ENCODE measurements around the gene PTBP2.

PTBP2 gene, protein sequence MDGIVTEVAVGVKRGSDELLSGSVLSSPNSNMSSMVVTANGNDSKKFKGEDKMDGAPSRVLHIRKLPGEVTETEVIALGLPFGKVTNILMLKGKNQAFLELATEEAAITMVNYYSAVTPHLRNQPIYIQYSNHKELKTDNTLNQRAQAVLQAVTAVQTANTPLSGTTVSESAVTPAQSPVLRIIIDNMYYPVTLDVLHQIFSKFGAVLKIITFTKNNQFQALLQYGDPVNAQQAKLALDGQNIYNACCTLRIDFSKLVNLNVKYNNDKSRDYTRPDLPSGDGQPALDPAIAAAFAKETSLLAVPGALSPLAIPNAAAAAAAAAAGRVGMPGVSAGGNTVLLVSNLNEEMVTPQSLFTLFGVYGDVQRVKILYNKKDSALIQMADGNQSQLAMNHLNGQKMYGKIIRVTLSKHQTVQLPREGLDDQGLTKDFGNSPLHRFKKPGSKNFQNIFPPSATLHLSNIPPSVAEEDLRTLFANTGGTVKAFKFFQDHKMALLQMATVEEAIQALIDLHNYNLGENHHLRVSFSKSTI

DNA sequence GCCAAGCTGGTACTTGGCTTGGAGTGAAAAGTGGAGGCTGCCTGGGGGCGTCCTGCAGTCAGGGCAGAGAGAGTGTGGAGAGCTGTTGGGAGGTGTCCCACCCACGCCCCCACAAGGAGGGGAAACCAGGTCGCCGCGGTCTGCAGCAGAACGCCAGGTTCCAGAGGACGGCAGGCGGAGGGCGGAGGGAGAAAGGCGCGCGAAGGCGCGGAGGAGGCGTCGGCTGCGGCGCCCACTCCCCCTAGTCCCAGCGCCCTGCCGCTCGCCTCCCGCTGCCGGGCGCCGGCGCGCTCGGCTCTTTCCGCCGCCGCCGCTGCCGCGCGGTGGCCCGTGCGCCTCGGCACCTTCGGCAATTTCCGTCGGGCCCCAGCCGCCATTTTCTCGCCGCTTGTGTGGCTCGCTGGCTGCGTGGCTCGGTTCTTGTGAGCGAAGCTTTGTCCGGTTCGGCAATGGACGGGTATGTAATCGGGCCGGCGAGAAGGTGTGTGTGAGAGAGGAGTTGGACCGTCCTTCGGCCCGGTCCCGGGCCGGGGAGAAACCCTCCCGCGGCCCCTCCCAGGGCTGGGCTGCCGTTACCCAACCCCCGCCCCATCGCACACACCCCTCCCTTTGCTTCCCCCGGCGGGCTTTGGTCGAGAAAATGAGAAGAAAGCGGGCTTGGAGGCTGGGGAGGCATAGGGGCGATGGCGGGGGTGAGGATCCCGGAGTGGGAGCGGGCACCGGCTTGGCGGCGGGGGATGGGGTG lies at the start of gene PTBP2:
Gene PTBP2, plus strand, starts transcription at position 369 of the 745 bp plus-strand sequence. Its CDS starts 81 bp downstream, at position 450.
- DNase-seq, result peak; percentile 79

DNA sequence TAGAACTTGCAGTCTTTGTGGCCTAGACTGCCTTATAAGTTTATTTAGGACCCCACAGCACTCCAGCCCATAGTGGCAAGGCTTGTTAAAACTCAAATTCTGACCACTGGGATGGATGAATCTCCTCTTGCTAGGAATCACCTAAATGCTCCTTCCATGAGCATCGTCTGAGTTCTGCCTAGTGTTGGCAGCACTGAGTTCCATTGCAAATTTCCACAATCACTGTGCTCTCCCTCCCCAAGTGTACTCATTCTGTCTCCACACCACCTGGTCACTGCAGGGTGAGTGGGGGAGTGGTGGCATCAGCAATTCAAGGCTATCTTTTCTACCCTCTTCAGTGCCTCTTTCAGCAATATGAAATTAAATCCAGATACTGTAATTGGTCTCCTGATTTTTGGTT lies 46.7 kb upstream of the PTBP2 start:
- no peak for DNase-seq

DNA sequence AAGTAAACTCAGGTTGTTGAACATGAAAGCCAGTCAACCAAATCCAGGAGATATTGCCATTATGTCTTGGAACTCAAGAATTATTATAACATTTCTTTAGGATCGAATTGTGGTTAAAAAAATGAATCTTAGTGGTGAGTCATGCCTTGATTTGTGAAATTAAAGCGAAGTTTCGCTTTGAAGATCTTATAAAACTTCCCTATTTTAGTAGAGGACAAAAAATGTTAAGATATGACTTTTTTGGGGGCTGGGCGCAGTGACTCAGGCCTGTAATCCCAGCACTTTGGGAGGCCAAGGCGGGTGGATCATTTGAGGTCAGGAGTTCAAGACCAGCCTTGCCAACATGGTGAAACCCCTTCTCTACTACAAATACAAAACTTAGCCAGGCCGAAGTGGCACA lies 39.5 kb upstream of the PTBP2 start:
- DNase-seq, result no peak

DNA sequence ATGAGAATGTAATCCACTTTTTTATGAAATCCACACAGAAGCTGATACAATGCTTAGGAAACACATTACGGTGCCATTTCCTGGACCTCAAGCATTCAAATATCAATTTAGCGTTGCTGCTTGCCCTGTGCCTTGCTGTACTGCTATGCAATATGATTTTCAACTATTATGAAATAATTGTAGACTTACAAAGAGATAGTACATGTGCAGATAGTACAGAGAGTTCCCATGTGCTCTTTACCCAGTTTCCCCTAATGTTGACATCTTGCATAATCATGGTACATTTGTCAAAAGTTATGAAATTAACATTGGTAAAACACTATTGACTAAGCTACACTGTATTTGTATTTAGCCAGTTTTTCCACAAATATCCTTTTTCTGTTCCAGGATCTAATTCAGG lies 37.7 kb upstream of the PTBP2 start:
- DNase-seq, result no peak

DNA sequence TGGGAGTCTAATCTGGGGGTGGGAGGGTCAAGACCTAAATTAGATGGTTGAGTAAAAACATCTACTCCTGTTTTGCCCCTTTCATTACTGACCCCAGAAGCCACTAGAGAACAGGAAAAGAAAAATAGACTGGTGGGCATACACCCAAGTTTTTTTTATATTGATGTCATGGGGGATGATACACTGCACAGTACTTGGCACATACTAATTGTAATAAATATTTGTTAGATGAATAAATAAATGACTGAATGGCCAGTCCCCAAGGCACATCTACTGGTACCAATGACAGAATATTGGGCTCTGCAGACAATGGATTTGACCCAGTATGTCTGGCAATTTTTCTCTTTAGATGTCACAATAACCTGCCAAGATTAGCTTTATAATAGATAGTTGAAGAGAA lies 36.8 kb upstream of the PTBP2 start:
- DNase-seq, result no peak

DNA sequence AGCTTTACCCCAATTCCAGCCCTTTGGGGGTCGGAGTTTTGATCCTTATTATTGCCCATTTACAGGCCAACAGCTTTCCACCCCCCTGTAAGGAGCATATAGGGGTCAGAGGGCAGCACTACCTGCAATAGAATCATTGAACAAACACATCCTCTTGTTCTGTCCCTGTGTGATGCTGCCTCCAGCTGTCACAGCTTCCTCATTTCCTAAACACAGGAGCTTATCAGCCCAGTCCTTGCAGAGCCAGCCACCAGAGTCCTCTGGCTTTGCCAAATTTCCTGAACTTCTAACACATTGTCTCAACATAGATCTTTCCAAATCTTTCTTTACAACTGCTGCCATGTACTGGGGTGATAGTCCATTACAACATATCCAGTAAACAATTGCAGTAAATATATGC lies 32.8 kb upstream of the PTBP2 start:
- DNase-seq, result no peak

DNA sequence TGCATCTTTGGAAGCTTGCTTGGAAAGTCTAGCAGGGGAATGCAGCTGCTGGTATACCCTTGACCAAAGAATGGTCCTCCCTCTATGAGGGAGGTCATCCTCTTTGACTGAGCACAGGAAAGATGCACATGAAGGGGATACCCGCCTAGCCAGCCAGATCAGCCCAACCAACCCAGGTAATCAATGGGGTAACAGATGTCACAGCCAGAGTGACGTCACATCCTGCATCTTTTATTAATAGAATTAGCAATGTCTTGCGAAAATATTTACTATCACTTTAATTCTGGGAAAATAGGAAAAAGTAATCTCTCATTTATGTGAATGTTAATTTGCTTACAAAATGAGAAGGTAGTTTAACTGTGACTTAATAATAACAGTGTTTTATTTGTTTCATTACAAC lies 25.6 kb upstream of the PTBP2 start:
- no peak for DNase-seq

DNA sequence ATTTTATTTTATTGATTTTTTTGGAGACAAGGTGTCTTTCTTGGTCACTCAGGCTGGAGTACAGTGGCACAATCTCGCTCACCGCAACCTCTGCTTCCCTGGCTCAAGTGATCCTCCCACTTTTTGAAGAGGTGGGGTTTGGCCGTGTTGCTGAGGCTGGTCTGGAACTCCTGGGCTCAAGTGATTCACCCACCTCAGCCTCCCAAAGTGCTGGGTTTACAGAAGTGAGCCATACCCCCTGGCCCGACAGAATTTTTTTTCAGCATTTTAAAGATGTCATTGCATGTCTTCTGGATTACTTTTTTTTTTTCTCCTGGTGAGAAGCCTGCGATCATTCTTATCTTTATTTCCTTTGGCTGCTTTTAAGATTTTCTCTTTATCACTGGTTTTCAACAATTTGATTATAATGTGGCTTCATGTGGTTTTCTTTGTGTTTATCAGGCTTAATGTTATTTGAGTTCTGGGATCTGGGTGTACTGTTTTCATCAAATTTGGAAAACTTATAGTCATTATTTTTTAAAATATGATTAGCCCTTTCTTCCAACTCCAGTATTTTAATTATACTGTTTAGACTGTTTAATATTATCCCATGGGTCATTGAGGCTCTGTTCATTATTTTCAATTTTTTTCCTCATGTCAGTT lies 23.1 kb upstream of the PTBP2 start:
- no peak for DNase-seq

DNA sequence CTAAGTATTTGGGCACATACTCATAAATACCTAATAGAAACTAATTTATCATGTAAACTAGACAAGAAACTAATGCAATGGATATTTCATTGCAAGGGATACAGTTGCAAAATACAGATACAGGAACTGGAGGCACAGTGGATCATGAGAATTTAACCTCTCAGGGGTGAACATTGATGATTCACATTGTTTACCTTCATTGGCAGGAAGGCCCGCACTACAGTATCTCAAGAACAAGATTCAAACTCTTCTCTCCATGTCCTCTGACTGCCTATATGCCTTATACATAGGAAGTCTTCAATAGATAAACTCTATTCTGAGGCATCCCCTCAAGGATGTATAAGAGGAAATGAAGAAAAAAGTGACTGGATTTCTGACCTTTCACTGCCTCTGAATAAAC lies 18.4 kb upstream of the PTBP2 start:
- no peak for DNase-seq

DNA sequence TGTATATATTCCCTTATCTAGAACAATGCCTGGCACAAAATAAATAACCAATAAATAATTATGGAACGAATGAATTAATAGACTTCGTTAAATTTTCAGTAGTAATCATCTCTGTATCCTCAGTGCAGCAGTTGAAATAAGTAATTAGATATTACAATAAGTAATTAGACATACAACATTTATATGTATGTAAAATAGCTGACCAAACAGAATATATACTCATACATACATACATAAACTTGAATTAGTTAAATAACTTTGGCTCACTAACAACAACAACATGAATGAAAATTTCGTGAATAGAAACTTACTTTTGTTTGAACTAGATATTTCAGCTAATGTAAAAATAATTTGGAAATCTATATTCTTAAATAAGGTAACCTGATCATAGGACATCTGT lies 14.6 kb upstream of the PTBP2 start:
- no peak for DNase-seq

DNA sequence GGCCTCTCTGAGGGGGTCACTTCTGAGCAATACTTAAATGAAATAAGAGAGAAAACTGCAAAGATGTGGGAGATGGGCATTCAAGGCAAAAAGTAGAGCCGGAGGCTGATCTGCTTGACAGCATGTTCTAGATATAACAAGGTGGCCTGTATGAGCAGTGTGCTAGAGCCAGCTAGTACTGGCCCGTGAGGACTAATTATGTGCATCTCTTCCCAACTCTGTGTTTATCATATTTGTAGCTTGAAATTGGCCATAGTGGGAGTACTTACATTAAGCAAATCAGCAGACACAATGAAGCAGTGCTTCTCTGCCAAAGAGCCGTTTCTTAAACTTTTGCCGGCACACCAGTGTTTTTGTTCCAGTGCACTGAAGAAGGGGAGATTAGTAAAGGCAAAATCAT lies 13.1 kb upstream of the PTBP2 start:
- DNase-seq, result no peak

DNA sequence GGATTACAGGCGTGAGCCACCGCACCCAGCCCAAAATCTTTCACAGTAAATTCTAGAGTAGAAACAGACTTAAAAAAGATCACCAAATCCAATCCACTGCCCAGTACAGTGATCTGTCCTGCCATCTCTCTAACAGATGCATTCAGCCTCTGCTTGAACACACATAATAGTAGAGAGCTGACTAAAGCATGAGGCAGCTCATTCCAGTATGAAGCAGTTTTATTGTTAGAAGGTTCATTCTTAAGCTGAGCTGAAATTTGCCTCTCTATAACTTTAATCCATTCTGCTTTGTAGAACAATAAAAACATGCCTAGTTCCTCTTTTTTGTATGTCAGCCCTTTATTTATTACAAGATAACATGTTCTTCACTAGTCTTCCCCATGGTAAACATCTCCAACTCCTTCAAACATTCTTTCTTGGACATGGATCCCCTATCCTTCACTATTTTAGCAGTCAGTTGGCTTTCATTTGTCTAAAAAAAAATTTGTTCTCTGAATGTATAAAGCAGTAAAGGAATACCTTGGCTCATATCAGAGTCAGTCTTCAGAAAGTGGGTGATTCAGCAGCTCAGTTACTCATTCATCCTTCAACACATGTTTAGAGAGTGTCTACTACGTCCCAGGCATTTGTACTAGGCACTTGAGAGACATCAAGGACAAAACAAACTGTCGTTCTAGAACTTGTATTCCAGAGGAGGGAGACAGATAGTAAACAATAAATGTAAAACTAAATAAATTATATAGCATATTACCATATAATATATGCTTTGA lies 10.7 kb upstream of the PTBP2 start:
- no peak for DNase-seq

DNA sequence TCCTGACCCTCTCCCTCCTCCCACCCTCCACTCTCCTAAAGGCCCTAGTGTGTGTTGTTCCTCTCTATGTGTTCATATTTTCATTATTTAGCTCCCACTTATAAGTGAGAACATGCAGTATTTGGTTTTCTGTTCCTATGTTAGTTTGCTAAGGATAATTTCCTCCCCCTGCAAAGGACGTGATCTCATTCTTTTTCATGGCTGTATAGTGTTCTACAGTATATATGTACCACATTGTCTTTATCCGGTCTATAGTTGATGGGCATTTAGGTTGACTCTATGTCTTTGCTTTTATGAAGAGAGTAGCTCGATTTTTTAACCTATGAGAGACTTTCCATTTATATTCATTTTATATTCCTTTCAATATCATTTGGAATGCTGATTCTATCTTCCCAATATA lies 7.9 kb upstream of the PTBP2 start:
- DNase-seq, result no peak

DNA sequence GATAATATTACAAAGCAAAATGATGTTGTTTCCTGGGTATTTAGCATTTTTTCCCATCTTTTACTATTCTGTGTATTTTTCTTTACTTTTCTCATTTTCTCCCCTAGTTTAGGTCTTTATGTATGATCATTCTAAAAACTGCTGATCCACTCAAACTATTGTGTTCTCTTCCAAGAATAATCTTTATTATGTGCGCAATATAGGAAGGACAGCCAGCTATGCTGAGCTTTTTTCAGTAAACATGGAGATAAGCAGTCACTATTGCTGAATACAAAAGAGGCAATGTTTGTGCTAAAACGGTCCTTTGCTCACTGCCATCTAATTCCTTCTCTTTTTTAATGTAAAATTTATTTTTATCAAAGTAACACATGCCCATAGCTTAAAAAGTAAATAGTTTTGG lies 6.7 kb upstream of the PTBP2 start:
- DNase-seq, result no peak

DNA sequence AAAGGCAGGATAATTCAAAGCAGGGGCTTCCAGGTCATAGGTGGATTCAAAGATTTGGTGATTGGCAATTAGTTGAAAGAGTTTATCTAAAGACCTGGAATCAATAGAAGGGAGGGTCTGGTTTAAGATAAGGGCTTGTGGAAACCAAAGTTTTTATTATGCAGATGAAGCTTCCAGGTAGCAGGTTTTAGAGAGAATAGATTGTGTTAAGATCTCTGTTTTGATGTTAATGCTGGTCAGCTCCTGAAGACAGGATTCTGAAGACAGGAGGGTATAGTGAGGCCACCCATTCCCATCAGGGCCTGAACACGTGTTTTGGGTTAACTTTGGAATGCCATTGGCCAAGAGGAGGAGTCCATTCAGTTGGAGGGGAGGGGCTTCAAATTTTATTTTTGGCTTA lies 6.1 kb upstream of the PTBP2 start:
- DNase-seq, result no peak

DNA sequence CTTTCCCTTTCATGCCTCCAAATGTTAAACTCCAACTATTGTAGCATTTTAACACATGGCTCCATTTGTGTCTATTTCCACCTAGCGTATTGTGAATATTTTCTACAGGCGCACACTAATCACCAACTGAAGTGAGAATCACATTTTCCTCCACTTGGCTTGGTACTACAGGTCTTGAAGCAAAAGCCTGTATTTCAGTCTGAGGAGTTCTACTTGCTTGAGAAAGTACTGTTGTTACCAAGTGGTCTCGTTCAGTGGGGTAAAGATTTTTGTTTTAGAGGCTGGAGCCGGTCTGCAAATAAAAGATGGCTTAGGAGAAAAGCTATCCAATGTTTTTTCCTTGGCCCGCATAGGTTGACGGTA lies 550 bp upstream of the PTBP2 start:
- DNase-seq, result no peak

DNA sequence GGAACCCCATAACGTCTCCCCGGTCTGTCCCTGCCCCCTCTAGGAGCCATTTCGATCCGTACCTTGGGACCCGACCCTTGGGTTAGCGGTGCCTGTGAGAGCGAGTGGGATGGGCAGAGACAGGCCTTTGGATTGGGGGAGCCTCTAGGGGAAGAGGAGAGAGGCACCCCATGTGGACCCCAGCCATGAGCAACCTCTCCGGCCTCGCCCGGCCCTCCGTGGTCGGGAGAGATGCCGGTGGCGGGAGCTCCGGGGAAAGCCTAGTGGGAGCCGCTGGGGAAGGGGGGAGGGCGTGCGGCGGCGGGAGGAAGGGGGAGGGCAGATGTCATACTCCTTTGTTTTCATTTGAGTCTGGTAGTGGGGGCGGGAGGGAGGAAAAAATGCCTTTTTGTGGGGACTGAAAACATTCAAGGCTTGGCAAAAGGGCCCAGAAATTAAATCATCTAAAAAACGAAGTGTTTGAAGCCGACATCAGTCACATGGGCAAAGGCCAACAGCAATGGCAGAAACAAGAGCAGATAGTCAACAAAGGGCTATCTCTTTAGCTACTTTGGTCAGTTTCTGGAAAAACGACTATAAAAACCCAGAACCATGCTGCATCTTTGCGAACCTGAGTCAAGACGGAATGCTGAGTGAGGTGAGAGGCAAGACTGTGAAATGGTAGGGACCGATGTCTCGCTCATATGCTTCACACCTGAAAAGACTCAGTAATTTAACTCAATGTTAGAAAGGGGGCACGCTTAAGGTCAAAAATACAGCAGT lies 758 bp downstream of the PTBP2 start:
- DNase-seq, result peak; percentile 33

DNA sequence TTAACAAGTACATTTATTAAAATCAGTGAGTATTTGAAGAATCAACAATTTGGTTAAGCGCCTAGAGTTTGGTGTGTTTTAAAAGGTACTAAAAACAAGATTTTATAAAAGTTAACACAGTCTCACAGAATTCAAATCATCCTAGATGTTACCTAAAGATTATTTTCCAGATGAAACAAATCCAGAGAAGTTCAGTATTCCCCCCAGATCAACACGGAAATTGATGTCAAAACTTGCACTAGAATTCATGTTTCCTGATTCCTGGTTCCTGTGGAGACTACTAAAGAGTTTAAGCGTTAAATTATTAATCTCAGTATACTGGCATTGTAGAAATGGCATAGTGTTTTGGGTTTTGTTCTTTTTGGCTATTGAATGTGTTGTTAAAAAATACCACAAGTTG lies 1.4 kb downstream of the PTBP2 start:
- no peak for DNase-seq

DNA sequence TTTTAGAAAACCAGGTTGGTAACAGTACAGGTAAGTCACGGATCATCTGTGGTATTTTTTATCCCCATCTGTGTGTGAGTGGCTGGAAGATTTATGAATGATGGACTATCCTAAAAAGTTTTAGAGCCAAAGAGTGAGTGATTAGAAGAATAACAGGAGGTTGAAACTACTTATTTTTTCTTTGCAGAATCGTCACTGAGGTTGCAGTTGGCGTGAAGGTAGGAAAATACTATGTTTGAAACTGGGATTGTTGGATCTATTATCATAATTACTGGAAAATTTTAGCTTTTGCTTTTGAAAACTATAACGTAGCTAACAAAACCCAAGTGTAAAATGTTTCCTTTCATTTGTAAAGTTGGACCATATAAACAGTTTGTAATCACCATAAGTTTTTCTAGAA lies 1.8 kb downstream of the PTBP2 start:
- no peak for DNase-seq

DNA sequence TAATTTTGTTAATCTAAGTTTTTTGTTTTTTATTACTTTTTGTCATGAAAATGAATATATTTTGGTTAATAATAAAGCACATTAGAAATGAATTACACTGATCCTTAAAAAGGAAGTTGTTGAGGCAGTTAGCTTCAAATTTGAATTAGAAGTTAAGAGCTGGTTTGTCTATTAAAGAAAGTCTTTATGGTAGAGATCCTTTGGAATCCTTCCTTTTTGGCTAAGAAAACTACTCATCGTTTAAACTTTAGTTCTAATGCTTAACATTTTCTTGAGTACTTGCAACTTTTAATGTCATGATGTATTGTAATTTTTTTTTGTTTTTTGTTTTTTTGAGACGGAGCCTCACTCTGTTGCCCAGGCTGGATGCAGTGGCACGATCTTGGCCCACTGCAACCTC lies 2.4 kb downstream of the PTBP2 start:
- DNase-seq, result no peak

DNA sequence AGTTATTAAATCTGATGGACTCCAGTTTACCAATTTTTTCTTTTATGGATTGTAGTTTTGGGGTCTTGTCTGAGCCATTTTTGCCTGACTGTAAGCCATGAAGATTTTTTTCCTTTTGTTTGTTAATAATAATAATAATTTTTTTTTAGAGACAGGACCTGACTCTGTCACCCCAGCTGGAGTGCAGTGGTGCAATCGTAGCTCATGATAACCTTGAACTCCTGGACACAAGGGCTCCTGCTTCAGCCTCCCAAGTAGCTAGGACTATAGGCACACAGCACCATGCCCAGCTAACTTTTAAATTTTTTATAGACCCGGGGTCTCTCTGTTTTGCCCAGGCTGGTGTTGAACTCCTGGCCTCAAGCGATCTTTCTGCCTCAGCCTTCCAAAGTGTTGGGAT lies 6.3 kb downstream of the PTBP2 start:
- DNase-seq, result no peak

DNA sequence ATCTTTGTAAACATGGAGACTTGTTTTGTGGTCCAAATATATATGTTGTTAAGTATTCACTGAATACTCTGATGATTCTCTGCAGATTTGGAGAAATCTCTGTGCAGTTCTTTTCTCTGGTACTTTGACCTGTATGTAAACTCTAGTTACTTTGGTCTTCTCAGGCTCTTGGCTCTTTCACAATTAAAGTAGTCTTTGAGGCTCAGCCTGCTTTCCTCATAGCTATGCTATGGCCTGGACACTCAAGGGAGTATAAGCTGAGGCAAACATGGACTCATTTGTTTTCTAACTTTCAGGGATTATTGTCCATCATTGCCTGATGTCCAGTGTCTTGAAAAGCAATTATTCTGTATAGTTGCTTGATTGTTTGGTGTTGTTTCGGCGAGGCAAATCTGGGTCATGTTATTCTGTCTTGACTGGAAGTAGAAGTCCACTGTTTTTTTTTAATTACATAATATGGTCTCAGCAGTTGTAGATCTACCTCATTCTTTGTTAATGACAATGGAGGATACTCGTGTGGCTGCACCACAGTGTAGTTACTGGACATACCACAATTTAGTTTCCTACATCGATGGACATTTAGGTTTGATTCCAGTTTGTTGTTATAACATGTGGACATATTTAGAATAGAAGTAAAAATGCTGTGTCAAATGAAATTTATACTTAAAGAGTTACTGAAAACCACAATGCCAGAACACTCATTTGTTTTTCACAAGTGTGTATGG lies 9.2 kb downstream of the PTBP2 start:
- no peak for DNase-seq

Measured in NCI-H1436 (cell line).